GM19328 (cell line): Measurements from ENCODE around the gene NFKB2.

Source experiments
- ATAC-seq: cut with Tn5 transposase; IDR thresholded peaks from one replicate; pipeline ENCODE4 v1.9.1; 2021; ENCODE audit warnings: mild to moderate bottlenecking, moderate library complexity; ENCODE audit not compliant: unreplicated experiment

NFKB2 gene

GRCh38 chr10:102407425-102408130, 12.1 kb downstream of the NFKB2 start:
- ATAC-seq = no peak

- no peak for ATAC-seq
Observed at GRCh38 chr10:102408131-102408727, 12.7 kb downstream of the NFKB2 start.

GRCh38 chr10:102408728-102409603, 13.5 kb downstream of the NFKB2 start:
- no peak for ATAC-seq

GRCh38 chr10:102409604-102410428, 14.3 kb downstream of the NFKB2 start:
- ATAC-seq = no peak

- ATAC-seq = no peak
Observed at GRCh38 chr10:102410429-102411073, 15.0 kb downstream of the NFKB2 start.

GRCh38 chr10:102411341-102412255, 16.1 kb downstream of the NFKB2 start:
- no peak for ATAC-seq

- no peak for ATAC-seq
Observed at GRCh38 chr10:102412293-102412692, 16.8 kb downstream of the NFKB2 start.

GRCh38 chr10:102413053-102413705, 17.7 kb downstream of the NFKB2 start:
- ATAC-seq = no peak

GRCh38 chr10:102413806-102414561, 18.5 kb downstream of the NFKB2 start:
- ATAC-seq = no peak

- ATAC-seq = no peak
Observed at GRCh38 chr10:102414749-102415148, 19.2 kb downstream of the NFKB2 start.

GRCh38 chr10:102416283-102416682, 20.8 kb downstream of the NFKB2 start:
- ATAC-seq = no peak

- no peak for ATAC-seq
Observed at GRCh38 chr10:102416695-102417094, 21.2 kb downstream of the NFKB2 start.

GRCh38 chr10:102418622-102419268, 23.2 kb downstream of the NFKB2 start, which contains the start of gene PSD:
Gene PSD (minus strand): TSS chr10:102418785. CDS start chr10:102417038, 1,747 bp downstream.
- ATAC-seq = no peak

- ATAC-seq = no peak
Observed at GRCh38 chr10:102419269-102420180, 24.0 kb downstream of the NFKB2 start.

- ATAC-seq = no peak
Observed at GRCh38 chr10:102420181-102420713, 24.7 kb downstream of the NFKB2 start.
